Stomach smooth muscle (tissue), 2 donors: Measurements from ENCODE around the gene TSPAN6.

Experiments used
- H3K27ac ChIP-seq: one replicate; pipeline ENCODE4 v1.7.0; 2013; ENCODE audit warnings: mild to moderate bottlenecking, low read length, inconsistent platforms
- H3K27me3 ChIP-seq, 2 donors: one replicate each; pipeline ENCODE4 v1.7.0; 2013; ENCODE audit warnings: low read length in 2 of 2; ENCODE audit not compliant: insufficient read depth in 2 of 2, control insufficient read depth in 1 of 2
- H3K36me3 ChIP-seq, 2 donors: one replicate each; pipeline ENCODE4 v1.7.0; 2013; ENCODE audit warnings: low read length in 2 of 2; ENCODE audit not compliant: control insufficient read depth in 2 of 2, insufficient read depth in 2 of 2
- H3K4me1 ChIP-seq: one replicate; pipeline ENCODE4 v1.7.0; 2013; ENCODE audit warnings: low read length; ENCODE audit not compliant: control insufficient read depth, insufficient read depth
- H3K4me3 ChIP-seq, 2 donors: one replicate each; pipeline ENCODE4 v1.7.0; 2013; ENCODE audit warnings: low read length in 2 of 2
- H3K9ac ChIP-seq, 2 donors: one replicate each; pipeline ENCODE4 v1.7.0; 2013; ENCODE audit warnings: low read length in 2 of 2, mild to moderate bottlenecking in 1 of 2
- H3K9me3 ChIP-seq, 2 donors: one replicate each; pipeline ENCODE4 v1.7.0; 2013; ENCODE audit warnings: low read length in 2 of 2; ENCODE audit not compliant: control insufficient read depth in 2 of 2
- donor health status: healthy.
- donor health status: Pancreatic carcinoma.

The TSPAN6 gene, protein sequence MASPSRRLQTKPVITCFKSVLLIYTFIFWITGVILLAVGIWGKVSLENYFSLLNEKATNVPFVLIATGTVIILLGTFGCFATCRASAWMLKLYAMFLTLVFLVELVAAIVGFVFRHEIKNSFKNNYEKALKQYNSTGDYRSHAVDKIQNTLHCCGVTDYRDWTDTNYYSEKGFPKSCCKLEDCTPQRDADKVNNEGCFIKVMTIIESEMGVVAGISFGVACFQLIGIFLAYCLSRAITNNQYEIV

DNA sequence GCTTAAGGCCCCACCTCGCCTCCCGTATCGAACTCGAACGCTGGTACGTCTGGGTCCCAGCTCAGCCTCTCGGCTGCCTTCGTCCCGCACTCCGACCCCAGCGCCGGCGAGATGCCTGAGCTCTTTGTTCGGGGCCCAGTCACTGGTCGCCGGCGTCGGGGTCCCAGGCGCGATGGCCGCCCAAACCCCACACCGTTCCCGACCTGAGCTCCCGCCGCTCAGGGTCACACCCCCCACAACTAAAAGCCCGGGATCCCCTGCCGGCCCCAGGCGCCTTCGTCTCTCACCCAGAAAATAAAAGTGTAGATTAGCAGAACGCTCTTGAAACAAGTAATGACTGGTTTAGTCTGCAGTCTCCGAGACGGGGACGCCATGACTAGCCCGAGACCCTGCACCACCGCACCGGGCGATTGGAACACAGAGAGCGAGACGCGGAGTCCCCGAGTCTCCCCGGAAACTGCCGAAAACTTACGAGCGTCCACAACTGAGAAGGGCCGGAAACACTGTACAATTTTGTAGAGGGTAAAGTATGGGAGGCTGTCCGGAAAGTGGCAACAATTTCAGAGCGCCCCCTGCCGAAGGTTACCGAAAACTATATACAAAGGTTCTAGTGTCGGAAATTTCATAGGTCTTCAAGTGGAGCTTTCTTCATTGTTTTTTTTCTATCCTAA, at the start of gene TSPAN6:
TSS of gene TSPAN6 (minus strand) at position 486 of the 671 bp plus-strand sequence. CDS start at position 374, 112 bp downstream.
- Histone ChIP-seq H3K4me1 (no peaks in the 10 kb centered on the region), H3K36me3 (no peaks in the 10 kb centered on the region), H3K9me3 (no peaks in the 10 kb centered on the region), H3K27me3 (peaks cover 0 to 6% of the 10 kb centered on the region in 2 donors), H3K27ac (peak within 1 kb of the TSS; percentile 18), H3K9ac (peak within 1 kb of the TSS; percentile 59 to 69), H3K4me3 (peak within 1 kb of the TSS; percentile 69 to 73)

DNA sequence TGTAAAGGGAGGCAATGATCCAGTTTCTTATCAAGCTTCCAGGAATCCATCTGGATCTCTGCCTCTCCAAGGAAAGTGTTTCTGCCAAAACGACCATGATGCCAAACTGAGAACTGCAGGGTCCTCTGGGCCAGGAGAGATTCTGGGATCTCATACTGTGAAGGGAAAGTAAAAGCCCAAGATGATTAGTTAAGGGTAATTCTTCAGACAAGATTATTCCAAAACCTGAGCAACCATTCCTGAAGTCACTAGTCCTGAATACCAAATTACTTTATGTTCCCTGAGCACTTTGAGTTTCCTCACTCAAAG, 49.3 kb upstream of the TSPAN6 start:
- H3K36me3 ChIP-seq, result peaks cover 0 to 4% of the 10 kb centered on the region in 2 donors
- peaks cover 4% of the 10 kb centered on the region for H3K4me1 ChIP-seq
- H3K27me3 ChIP-seq, result peaks cover 0 to 10% of the 10 kb centered on the region in 2 donors
- H3K4me3 ChIP-seq, result no peak overlapping the region
- H3K9ac ChIP-seq, result no peak overlapping the region
- H3K27ac ChIP-seq, result no peak overlapping the region
- no peaks in the 10 kb centered on the region for H3K9me3 ChIP-seq

DNA sequence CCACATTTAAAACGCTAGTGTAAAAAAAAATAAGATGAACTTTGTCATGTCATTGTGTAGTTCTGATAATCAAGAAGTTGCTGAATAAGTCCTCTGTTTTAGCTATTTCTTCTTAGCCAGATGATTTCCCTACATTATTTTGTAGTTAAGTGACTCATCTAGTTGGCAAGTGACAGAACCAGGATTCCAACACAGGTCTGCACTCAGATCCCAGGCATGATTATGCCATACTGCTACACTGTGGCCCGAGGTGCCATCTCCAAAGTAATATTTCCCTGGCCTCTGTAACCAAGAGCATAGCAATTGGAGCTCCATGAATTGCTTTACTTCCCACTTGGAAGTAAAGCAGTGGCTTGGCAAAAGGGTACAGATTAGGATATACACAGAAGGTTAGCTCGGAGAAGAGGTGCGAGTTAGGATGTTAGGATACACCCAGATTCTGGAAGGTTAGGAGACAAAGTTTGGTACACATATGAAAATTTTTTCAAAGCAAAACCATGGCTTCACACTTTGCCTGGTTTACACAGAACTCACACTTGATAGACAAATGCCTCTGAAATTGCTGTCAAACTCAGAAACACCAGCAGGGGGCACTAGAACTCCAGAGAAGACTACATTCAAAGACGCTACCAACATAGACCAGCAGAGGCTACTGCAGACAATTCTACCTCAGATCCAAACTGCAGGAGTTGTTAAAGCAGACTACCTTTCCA, 48.8 kb upstream of the TSPAN6 start:
- Histone ChIP-seq H3K36me3 (peaks cover 0 to 4% of the 10 kb centered on the region in 2 donors), H3K4me3 (no peak overlapping the region), H3K27ac (no peak overlapping the region), H3K27me3 (peaks cover 0 to 10% of the 10 kb centered on the region in 2 donors), H3K9me3 (no peaks in the 10 kb centered on the region), H3K9ac (no peak overlapping the region), H3K4me1 (peaks cover 5% of the 10 kb centered on the region)

DNA sequence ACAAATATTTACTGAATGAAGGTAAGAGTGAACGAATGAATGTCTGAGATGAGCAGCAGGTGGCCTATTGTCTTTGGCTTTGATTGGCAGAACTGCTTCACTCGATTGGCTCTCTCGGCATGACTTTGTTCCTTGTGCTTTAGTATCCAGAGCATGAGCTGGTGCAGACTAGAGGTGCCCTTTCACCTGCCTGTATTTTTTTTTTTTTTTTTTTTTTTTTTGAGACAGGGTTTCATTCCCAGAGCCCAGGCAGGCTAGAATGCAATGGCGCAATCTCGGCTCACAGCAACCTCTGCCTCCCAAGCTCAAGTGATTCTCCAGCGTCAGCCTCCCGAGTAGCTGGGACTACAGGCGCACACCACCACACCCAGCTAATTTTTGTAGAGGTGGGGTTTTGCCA, 46.3 kb upstream of the TSPAN6 start:
- Histone ChIP-seq H3K36me3 (peaks cover 0 to 4% of the 10 kb centered on the region in 2 donors), H3K27ac (no peak overlapping the region), H3K4me3 (no peak overlapping the region), H3K4me1 (peaks cover 7% of the 10 kb centered on the region), H3K9ac (no peak overlapping the region), H3K9me3 (no peaks in the 10 kb centered on the region), H3K27me3 (peaks cover 0 to 16% of the 10 kb centered on the region in 2 donors)

DNA sequence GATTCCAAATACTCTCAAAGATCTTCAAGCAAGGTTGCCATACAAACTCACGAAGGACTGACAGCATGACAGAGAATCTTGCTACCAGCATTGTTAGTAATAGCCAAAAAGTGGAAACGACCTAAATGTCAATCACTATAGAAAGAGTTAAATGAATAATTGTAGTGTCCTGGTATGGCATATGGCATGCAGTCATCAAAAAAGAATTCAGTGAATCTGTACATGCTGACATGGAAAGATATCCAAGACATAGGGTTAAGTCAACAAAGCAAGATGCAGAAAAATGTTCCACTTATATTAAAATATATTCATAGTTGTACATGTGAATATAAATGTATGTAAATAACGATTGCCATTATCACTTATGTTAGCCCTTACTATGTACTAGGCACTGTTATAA, 45.0 kb upstream of the TSPAN6 start:
- H3K27me3 ChIP-seq, result peaks cover 0 to 16% of the 10 kb centered on the region in 2 donors
- H3K4me1 ChIP-seq, result peaks cover 9% of the 10 kb centered on the region
- peaks cover 0 to 4% of the 10 kb centered on the region in 2 donors for H3K36me3 ChIP-seq
- no peak overlapping the region for H3K27ac ChIP-seq
- no peak overlapping the region for H3K4me3 ChIP-seq
- no peaks in the 10 kb centered on the region for H3K9me3 ChIP-seq
- no peak overlapping the region for H3K9ac ChIP-seq

DNA sequence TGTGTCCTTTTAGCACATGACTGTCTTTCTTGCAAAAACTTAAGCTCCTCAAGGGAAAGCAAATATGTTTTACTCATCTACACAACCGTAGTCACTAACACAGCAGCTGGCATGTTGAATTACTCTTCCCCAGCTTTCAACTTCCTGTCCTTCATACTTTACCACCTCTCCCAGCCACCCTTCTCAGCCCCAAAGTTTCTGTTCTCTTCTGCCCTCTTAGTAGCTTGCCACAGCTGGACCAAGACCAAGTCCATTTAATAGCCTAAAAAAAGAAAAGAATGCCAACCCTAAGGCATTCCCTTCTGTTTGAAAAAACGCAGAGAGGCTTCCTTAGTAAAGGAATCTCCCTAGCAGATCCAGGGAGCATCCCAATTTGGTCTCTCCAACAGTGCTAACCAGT, 44.1 kb upstream of the TSPAN6 start:
- no peak overlapping the region for H3K9ac ChIP-seq
- H3K4me1 ChIP-seq, result peaks cover 7% of the 10 kb centered on the region
- no peak overlapping the region for H3K4me3 ChIP-seq
- no peaks in the 10 kb centered on the region for H3K36me3 ChIP-seq
- H3K27ac ChIP-seq, result no peak overlapping the region
- H3K9me3 ChIP-seq, result no peaks in the 10 kb centered on the region
- peaks cover 0 to 15% of the 10 kb centered on the region in 2 donors for H3K27me3 ChIP-seq

DNA sequence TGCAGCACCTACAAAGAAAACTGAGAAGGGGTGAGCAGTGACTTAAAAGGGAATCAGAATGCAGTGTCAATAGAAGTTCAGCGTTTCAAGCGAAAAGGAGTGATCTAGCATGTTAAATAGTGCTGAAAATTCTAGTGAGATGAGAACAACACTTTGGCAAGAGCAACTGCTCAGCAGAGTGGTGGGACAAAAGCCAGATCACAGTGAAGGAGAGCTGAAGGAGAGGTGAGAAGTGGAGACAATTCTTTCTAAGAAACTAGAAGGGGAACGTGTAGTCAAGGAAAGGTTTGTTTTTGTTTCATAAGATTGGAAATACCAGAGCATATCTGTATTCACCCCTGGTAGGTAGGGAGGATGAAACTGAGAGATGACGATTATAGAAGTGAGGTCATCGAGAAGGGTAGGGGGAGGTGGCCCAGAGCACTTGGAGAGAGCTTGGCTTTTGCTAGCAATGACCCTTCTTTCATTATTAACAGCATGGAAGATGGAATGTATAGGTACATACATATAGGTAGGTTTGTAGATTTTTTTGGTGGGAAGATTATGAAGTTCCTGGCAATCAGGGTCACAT, 41.1 kb upstream of the TSPAN6 start:
- H3K4me3 ChIP-seq, result no peak overlapping the region

DNA sequence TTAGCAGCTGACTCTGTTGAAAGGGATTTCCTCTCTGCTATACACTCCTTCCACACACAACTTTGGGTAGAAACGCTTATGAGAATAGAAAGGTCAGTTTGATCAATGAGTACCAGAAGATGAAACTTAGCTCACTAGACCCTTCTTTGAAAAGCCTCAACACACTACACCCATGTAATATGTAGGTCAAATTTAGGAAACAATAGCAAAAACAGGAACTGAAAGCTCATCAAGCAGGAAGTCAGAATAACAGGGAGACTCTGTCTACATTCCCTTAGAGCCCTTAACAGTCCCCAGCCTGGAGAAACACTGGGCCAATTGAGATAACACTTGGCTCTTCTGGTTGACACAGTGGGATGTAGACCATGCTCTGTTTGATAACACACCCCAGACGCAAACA, 38.1 kb upstream of the TSPAN6 start:
- no peak overlapping the region for H3K27ac ChIP-seq
- H3K36me3 ChIP-seq, result no peaks in the 10 kb centered on the region
- H3K9me3 ChIP-seq, result no peaks in the 10 kb centered on the region
- H3K4me3 ChIP-seq, result no peak overlapping the region
- H3K4me1 ChIP-seq, result peaks cover 3% of the 10 kb centered on the region
- H3K9ac ChIP-seq, result no peak overlapping the region
- H3K27me3 ChIP-seq, result peaks cover 0 to 23% of the 10 kb centered on the region in 2 donors

More for the DNA sequence above, 41.1 kb upstream of the TSPAN6 start:
- Histone ChIP-seq H3K27ac (no peak overlapping the region), H3K9me3 (no peaks in the 10 kb centered on the region), H3K36me3 (no peaks in the 10 kb centered on the region), H3K27me3 (peaks cover 0 to 13% of the 10 kb centered on the region in 2 donors), H3K4me1 (peaks cover 7% of the 10 kb centered on the region), H3K9ac (no peak overlapping the region)

DNA sequence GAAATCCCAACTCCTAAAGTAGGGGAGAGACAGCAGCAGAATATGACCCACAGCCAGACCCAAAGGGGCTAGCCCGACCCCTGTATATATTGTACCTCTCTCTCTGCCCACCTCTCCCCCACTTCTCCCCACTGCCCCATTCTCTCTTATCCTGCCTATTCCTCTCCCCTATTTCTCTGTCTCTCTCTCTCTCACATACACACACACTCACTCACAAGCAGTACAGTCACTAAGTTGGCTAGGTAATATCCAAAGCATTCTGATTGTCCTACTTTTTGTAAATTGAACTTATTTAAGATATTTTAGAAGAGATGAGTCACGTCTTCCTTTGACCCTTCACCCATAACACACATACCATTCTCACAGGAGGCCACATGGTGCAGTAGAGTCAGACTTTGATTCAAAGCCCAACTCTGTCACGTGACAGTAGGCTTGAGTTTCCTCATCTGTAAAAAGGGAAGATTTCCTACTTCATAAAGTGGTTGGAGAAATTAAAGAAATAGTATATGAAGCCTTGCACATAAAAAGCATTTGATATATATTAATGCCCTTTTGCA, 36.9 kb upstream of the TSPAN6 start:
- Histone ChIP-seq H3K4me3 (no peak overlapping the region), H3K9me3 (no peaks in the 10 kb centered on the region), H3K4me1 (peaks cover 3% of the 10 kb centered on the region), H3K36me3 (no peaks in the 10 kb centered on the region), H3K27me3 (peaks cover 0 to 19% of the 10 kb centered on the region in 2 donors), H3K27ac (no peak overlapping the region), H3K9ac (no peak overlapping the region)

DNA sequence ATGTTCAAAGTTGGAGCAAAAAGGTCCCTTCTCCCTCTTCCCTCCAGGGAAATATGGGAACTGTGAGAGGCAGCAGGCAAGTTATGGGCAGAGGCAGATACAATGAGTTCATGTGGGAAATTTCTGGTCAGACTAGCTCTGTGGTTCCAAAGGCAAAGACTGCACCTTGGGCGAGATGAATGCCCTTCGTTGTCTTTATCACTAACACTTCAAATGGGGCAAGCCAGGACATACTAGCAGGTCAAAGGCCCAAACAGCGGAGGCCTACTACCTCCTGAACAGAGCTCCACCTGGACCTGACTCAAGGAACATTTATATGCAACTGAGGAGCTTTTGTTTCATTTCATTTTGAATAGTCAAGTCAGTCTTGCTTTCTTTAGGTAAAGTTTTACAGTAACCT, 36.4 kb upstream of the TSPAN6 start:
- no peaks in the 10 kb centered on the region for H3K36me3 ChIP-seq
- H3K9ac ChIP-seq, result no peak overlapping the region
- H3K4me3 ChIP-seq, result no peak overlapping the region
- H3K4me1 ChIP-seq, result peaks cover 2% of the 10 kb centered on the region
- H3K27ac ChIP-seq, result no peak overlapping the region
- H3K27me3 ChIP-seq, result peaks cover 0 to 17% of the 10 kb centered on the region in 2 donors
- H3K9me3 ChIP-seq, result no peaks in the 10 kb centered on the region
